HFFc6 (cell line): Measurements from ENCODE around the gene GALNT2. TPM values are rescaled to one million over a fixed set of nuclear protein-coding genes. Genes with fewer than 3 reads are reported as not detected.

ENCODE experiments used
- DNase-seq: peaks from one replicate; pipeline ENCODE4 v3.0.0-alpha.2; 2018
- H3K27ac Mint-ChIP-seq: 2 replicates; pipeline ENCODE4 v1.8.0; 2020; ENCODE audit warnings: mild to moderate bottlenecking, mixed read lengths
- H3K27me3 Mint-ChIP-seq: 2 replicates; pipeline ENCODE4 v1.8.0; 2021; ENCODE audit warnings: mild to moderate bottlenecking, moderate library complexity, mixed read lengths; ENCODE audit not compliant: insufficient read depth
- H3K36me3 Mint-ChIP-seq: 2 replicates; pipeline ENCODE4 v1.8.0; 2021; ENCODE audit warnings: low read depth, mixed read lengths
- H3K4me1 Mint-ChIP-seq: 2 replicates; pipeline ENCODE4 v1.8.0; 2020; ENCODE audit warnings: low read depth, mixed read lengths
- H3K4me3 Mint-ChIP-seq: 2 replicates; pipeline ENCODE4 v1.8.0; 2020; ENCODE audit warnings: mild to moderate bottlenecking, moderate library complexity, mixed read lengths
- H3K9me3 Mint-ChIP-seq: 2 replicates; pipeline ENCODE4 v1.8.0; 2020; ENCODE audit warnings: mild to moderate bottlenecking, mixed read lengths
- total RNA-seq, 6 experiments: library from RNA; stranded (reverse); fragmentation: NEBNext Ultra II Directional; extraction: Animal tissue kit (Norgen Biotek cat#: 25700); gene quantifications; 2 replicates in 1 of 6; 3 replicates in 5 of 6; pipeline ENCODE4 v1.2.3, GENCODE V29; 2021
- TF ChIP-seq, protein P1 (sequence below): fragments of 200-600 bp; sonication (generic); IDR thresholded peaks from 2 replicates; pipeline ENCODE4 v1.5.0; 2021; ENCODE audit warnings: antibody characterized with exemption, mild to moderate bottlenecking

GALNT2 gene
- total RNA-seq, 6 experiments from 2014 or later: 174 to 194 (median 181) TPM

DNA sequence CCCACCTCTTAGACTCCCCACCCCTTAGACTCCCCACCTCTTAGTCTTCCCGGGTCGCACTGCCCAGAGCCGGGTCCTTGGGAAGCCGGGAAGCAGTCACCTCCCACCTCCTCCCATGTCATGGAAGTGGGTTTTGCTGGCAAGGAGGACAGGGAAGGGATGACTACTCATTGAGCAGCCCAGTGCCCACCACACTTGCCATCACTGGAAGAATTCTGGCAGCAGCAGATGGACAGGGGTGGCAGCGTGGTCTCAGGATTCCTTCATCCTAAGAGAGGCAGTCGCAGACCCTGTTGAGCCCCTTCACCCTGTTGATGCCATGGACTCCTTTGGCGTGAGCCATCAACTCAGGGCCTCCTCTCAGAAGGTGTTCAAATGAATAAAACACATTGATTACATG lies 218.3 kb downstream of the GALNT2 start:
- H3K27ac Mint-ChIP-seq: no peak overlapping the region

DNA sequence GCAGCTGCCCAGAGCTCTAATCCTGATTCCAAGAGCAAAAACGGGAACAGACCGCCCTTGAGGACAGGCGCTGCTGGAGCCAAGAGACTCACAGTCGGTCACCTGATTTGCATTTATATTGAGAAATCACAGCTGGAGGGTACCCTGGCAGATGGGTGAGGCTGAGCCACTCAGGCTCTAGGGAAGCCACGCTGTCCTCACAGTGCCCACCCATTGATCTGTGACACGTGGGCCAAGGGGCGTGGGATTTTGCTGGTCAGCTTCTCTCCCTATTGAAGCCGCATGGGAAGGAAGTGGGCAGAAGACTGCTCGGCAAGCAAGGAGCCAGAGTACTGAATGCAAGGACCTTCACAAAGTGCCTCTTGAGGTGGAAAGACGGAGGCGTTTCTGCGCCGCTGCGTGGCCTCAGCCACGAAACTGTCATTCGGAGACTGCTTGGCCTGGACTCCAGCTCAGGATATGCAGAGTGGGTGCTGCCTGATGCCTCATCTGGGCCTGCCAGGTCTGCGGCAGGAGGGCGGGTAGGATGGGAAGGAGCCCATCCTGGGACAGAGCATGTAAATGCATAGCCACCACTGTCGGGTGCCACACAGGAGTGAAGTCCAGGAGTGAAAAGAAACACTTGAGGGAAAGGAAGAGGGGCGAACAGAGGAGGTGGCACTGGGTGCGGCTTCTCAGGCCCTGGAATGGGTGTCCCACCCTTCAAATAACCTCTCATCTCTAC lies 219.3 kb downstream of the GALNT2 start:
- no peaks in the 10 kb centered on the region for H3K9me3 Mint-ChIP-seq
- no peak for DNase-seq
- H3K36me3 Mint-ChIP-seq: no peaks in the 10 kb centered on the region
- no peaks in the 10 kb centered on the region for H3K4me1 Mint-ChIP-seq
- TF ChIP-seq, protein P1, sequence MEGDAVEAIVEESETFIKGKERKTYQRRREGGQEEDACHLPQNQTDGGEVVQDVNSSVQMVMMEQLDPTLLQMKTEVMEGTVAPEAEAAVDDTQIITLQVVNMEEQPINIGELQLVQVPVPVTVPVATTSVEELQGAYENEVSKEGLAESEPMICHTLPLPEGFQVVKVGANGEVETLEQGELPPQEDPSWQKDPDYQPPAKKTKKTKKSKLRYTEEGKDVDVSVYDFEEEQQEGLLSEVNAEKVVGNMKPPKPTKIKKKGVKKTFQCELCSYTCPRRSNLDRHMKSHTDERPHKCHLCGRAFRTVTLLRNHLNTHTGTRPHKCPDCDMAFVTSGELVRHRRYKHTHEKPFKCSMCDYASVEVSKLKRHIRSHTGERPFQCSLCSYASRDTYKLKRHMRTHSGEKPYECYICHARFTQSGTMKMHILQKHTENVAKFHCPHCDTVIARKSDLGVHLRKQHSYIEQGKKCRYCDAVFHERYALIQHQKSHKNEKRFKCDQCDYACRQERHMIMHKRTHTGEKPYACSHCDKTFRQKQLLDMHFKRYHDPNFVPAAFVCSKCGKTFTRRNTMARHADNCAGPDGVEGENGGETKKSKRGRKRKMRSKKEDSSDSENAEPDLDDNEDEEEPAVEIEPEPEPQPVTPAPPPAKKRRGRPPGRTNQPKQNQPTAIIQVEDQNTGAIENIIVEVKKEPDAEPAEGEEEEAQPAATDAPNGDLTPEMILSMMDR: no peak
- H3K27me3 Mint-ChIP-seq: peaks cover 11% of the 10 kb centered on the region
- H3K27ac Mint-ChIP-seq: no peak overlapping the region
- H3K4me3 Mint-ChIP-seq: no peak overlapping the region

More for the DNA sequence above, 218.3 kb downstream of the GALNT2 start:
- H3K4me3 Mint-ChIP-seq: no peak overlapping the region
- no peaks in the 10 kb centered on the region for H3K36me3 Mint-ChIP-seq
- no peaks in the 10 kb centered on the region for H3K4me1 Mint-ChIP-seq
- H3K27me3 Mint-ChIP-seq: peaks cover 9% of the 10 kb centered on the region
- no peak for DNase-seq
- TF ChIP-seq, protein P1: no peak
- no peaks in the 10 kb centered on the region for H3K9me3 Mint-ChIP-seq

DNA sequence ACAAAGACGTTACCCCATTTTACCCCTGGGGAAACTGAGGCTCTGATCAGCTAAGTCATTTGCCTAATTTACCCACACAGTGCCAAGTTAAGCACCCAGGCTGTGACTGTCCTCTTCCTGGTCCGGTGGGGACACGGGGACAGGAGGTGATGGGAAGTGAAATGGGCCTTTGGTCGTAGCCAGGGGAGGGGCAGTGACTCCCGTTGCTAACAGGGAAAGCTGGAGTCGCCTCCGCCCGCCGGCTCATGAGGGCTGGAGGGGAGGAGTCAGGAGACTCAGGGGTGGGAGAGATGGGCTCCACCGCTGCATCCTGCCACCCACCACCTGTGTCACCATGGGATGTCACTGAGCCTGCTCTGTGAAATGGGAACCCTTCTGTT lies 219.8 kb downstream of the GALNT2 start:
- TF ChIP-seq, protein P1: no peak
- Mint-ChIP-seq H3K36me3 (no peaks in the 10 kb centered on the region), H3K27me3 (peaks cover 14% of the 10 kb centered on the region), H3K4me1 (no peaks in the 10 kb centered on the region), H3K9me3 (no peaks in the 10 kb centered on the region), H3K27ac (no peak overlapping the region), H3K4me3 (no peak overlapping the region)
- DNase-seq: no peak

DNA sequence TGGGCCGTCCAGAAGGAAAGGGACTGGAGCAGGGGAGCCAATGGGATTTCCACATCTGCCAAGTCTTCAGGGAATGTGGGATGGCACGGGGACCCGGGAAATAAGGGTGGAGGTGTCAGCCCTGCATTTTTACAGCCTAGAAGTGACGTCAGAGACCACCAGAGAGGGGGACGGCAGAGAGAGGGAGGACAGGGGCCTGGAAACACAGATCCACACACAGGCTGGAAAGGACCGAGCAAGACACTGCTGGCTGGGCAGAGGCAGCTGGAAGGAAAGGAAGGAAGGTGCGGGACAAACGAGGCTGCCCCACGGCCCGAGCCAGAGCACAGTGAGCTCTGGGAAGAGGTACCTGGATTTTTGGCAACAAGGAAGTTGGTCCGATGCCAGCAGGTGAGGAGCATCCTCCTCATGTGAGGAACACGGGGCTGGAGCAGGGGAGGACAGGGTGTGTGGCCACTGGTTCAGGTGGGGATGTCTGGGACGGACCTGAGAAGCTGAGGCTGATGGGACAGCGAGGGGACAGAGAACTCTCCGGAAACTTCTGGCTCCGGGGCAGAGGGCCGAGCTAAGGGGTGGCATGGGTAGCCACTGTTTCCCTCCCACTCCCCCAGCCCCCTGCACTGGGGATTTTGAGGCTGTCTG lies 220.8 kb downstream of the GALNT2 start:
- H3K36me3 Mint-ChIP-seq: no peaks in the 10 kb centered on the region
- DNase-seq: no peak
- H3K4me1 Mint-ChIP-seq: no peaks in the 10 kb centered on the region
- H3K4me3 Mint-ChIP-seq: no peak overlapping the region
- H3K9me3 Mint-ChIP-seq: no peaks in the 10 kb centered on the region
- no peak overlapping the region for H3K27ac Mint-ChIP-seq
- TF ChIP-seq, protein P1: no peak
- peaks cover 19% of the 10 kb centered on the region for H3K27me3 Mint-ChIP-seq

DNA sequence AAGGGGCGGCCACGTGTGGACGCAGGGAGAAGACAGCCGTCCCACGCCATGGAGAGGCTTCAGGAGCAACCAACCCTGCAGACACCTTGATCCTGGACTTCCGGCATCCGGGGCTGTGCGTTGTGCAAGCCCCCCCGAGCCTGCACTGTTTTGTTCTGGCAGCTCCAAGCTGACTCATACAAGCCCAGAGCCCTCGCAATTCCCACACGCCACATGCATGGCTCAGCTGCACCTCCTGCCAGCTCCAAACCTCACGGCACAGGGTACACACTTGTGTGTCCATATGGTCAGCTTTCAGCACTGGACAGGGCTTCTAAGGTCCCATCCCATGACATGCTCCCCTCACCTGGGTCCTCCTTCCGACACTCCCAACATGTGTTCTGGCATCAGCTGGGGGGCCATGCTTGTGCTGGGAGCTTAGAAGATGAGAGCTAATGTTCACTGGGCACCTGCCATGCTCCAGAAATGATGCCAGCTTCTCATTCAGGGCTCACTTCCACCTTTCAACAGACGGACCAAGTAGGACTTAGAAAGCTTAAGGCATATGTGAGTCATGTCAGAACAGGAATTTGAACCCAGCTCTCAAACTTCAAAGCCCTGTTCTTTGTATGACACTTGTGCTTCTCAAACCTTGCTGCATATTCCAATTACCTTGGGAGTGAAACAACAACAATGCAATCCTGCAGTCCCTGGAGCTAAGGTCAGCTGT lies 221.8 kb downstream of the GALNT2 start:
- Mint-ChIP-seq H3K36me3 (no peaks in the 10 kb centered on the region), H3K27ac (no peak overlapping the region), H3K4me1 (no peaks in the 10 kb centered on the region), H3K4me3 (no peak overlapping the region), H3K9me3 (no peaks in the 10 kb centered on the region), H3K27me3 (peaks cover 20% of the 10 kb centered on the region)
- TF ChIP-seq, protein P1: no peak
- no peak for DNase-seq
